SK-N-SH (cell line): Measurements from ENCODE around the gene DBH. TPM values are rescaled to one million over a fixed set of nuclear protein-coding genes. Genes with fewer than 3 reads are reported as not detected.
A peak's percentile ranks its signal among the peaks of the same experiment; 100 is the strongest.

ENCODE experiments used
- CTCF ChIA-PET: fragments of 300-600, 350-600 bp; formaldehyde crosslinking; extraction: SDS; loops from one replicate; lab custom pipeline; 2021; lab: Yijun Ruan, JAX
- POLR2A ChIA-PET: fragments of 350-600 bp; sonication (Branson Sonifier 250); formaldehyde crosslinking; extraction: SDS; loops from one replicate; lab custom pipeline; 2020; ENCODE audit warnings: antibody characterized with exemption, inconsistent platforms; lab: Yijun Ruan, JAX
- DNase-seq: peaks from one replicate; pipeline ENCODE4 v3.0.0; 2012
- H2AFZ ChIP-seq: fragments of 200-600 bp; sonication (generic); 2 replicates; pipeline ENCODE4 v1.8.1; 2016; ENCODE audit warnings: antibody characterized with exemption, mild to moderate bottlenecking, low read depth
- H3F3A ChIP-seq: fragments of 200-600 bp; sonication (generic); replicated peaks from 2 replicates; pipeline ENCODE3; 2016; ENCODE audit warnings: antibody characterized with exemption, mild to moderate bottlenecking; ENCODE audit not compliant: insufficient read depth
- H3K27ac ChIP-seq, 2 experiments: fragments of 200-500 bp in 1 of 2; fragments of 200-600 bp in 1 of 2; sonication (Bioruptor generic) in 1 of 2; sonication (generic), shearing (Covaris generic) in 1 of 2; 2 replicates each; pipeline versions ENCODE4 v1.5.1 to v1.6.1; 2014 to 2016; ENCODE audit warnings: low read depth in 2 of 2, inconsistent platforms in 1 of 2, low read length in 1 of 2, mild to moderate bottlenecking in 1 of 2, mixed read lengths in 1 of 2
- H3K27me3 ChIP-seq: fragments of 200-600 bp; sonication (generic), shearing (Covaris generic); 2 replicates; pipeline ENCODE4 v1.6.1; 2016; ENCODE audit warnings: mixed run types; ENCODE audit not compliant: insufficient read depth
- H3K36me3 ChIP-seq, 2 experiments: fragments of 200-500 bp in 1 of 2; fragments of 200-600 bp in 1 of 2; sonication (Bioruptor generic) in 1 of 2; sonication (generic) in 1 of 2; replicated peaks in 1 of 2; 2 replicates each; pipeline versions ENCODE3 to v1.5.1; 2014 to 2016; ENCODE audit warnings: low read length in 1 of 2, mild to moderate bottlenecking in 1 of 2; ENCODE audit not compliant: insufficient read depth in 2 of 2, control insufficient read depth in 1 of 2
- H3K4me1 ChIP-seq, 2 experiments: fragments of 200-500 bp in 1 of 2; fragments of 200-600 bp in 1 of 2; sonication (Bioruptor generic) in 1 of 2; sonication (generic), shearing (Covaris generic) in 1 of 2; 2 replicates each; pipeline versions ENCODE4 v1.5.1 to v1.6.1; 2014 to 2016; ENCODE audit warnings: low read depth in 1 of 2, low read length in 1 of 2, mixed run types in 1 of 2; ENCODE audit not compliant: insufficient read depth in 2 of 2, control insufficient read depth in 1 of 2
- H3K4me2 ChIP-seq: fragments of 200-600 bp; sonication (generic), shearing (Covaris generic); 2 replicates; pipeline ENCODE4 v1.6.1; 2017; ENCODE audit warnings: mixed run types
- H3K4me3 ChIP-seq, 2 experiments: fragments of 200-500 bp in 1 of 2; fragments of 200-600 bp in 1 of 2; sonication (Bioruptor generic) in 1 of 2; sonication (generic), shearing (Covaris generic) in 1 of 2; 2 replicates each; pipeline versions ENCODE4 v1.5.1 to v1.8.1; 2014 to 2016; ENCODE audit warnings: low read depth in 2 of 2, inconsistent platforms in 1 of 2, low read length in 1 of 2, mild to moderate bottlenecking in 1 of 2, mixed read lengths in 1 of 2, moderate library complexity in 1 of 2
- H3K79me2 ChIP-seq: fragments of 200-600 bp; sonication (generic); 2 replicates; pipeline ENCODE4 v1.8.1; 2017; ENCODE audit warnings: mild to moderate bottlenecking; ENCODE audit not compliant: insufficient read depth
- H3K9ac ChIP-seq: fragments of 200-600 bp; sonication (generic); 2 replicates; pipeline ENCODE4 v1.6.1; 2017; ENCODE audit warnings: mixed run types
- H3K9me2 ChIP-seq: fragments of 200-600 bp; sonication (generic); 2 replicates; pipeline ENCODE4 v1.6.1; 2017; ENCODE audit warnings: mixed run types
- H3K9me3 ChIP-seq: fragments of 200-600 bp; sonication (generic); 2 replicates; pipeline ENCODE4 v1.6.1; 2017; ENCODE audit warnings: mixed run types, mild to moderate bottlenecking, moderate library complexity
- H4K20me1 ChIP-seq: fragments of 200-600 bp; sonication (generic); 2 replicates; pipeline ENCODE4 v1.6.1; 2017; ENCODE audit warnings: mild to moderate bottlenecking, mixed run types; ENCODE audit not compliant: insufficient read depth
- CHD2 ChIP-seq: fragments of 150-350 bp; IDR thresholded peaks from 2 replicates; pipeline ENCODE4 v1.6.1; 2018; ENCODE audit warnings: low read length; ENCODE audit not compliant: partially characterized antibody
- FOXJ3 ChIP-seq: sonication (generic); formaldehyde crosslinking; IDR thresholded peaks from 2 replicates; pipeline ENCODE4 v1.5.1; 2020; ENCODE audit warnings: mild to moderate bottlenecking, missing genetic modification reagents
- GATA2 ChIP-seq: sonication (generic); formaldehyde crosslinking; IDR thresholded peaks from 2 replicates; pipeline ENCODE4 v1.5.0; 2020; ENCODE audit warnings: mild to moderate bottlenecking, missing genetic modification reagents
- MXI1 ChIP-seq: IDR thresholded peaks from 2 replicates; pipeline ENCODE4 v1.6.1; 2012; ENCODE audit warnings: mild to moderate bottlenecking, low read depth, low read length, improper control_type of control experiment
- NRF1 ChIP-seq: IDR thresholded peaks from 2 replicates; pipeline ENCODE4 v1.6.1; 2012; ENCODE audit warnings: low read depth, mild to moderate bottlenecking, low read length
- RCOR1 ChIP-seq: fragments of 150-350 bp; IDR thresholded peaks from 2 replicates; pipeline ENCODE4 v1.6.1; 2017; ENCODE audit warnings: antibody characterized with exemption, low read length
- REST ChIP-seq: IDR thresholded peaks from 2 replicates; pipeline ENCODE4 v1.6.1; 2012; ENCODE audit warnings: mild to moderate bottlenecking, low read depth, low read length, moderate library complexity
- TEAD4 ChIP-seq: IDR thresholded peaks from 2 replicates; pipeline ENCODE4 v1.4.0; 2012; ENCODE audit warnings: mild to moderate bottlenecking, borderline replicate concordance; ENCODE audit not compliant: insufficient read depth
- WGBS: methylation state at CpG from one replicate; pipeline ENCODE4 v1.1.6; 2017; ENCODE audit warnings: low lambda C conversion rate; 5-methylcytosine and 5-hydroxymethylcytosine counted together
- polyA plus RNA-seq, 3 experiments: library from polyadenylated mRNA; depleted of rRNA; stranded (reverse); fragments of >200 nt; gene quantifications; 2 replicates each; pipeline ENCODE4 v1.2.3, GENCODE V29; 2012
- TF ChIP-seq, protein P1 (sequence below): IDR thresholded peaks from 2 replicates; pipeline ENCODE4 v1.4.0; 2012; ENCODE audit warnings: low read depth, borderline replicate concordance

DBH gene
- polyA plus RNA-seq, 1 of the 3 experiments (the other 2 are of a cell fraction), result 0.92 TPM

DNA sequence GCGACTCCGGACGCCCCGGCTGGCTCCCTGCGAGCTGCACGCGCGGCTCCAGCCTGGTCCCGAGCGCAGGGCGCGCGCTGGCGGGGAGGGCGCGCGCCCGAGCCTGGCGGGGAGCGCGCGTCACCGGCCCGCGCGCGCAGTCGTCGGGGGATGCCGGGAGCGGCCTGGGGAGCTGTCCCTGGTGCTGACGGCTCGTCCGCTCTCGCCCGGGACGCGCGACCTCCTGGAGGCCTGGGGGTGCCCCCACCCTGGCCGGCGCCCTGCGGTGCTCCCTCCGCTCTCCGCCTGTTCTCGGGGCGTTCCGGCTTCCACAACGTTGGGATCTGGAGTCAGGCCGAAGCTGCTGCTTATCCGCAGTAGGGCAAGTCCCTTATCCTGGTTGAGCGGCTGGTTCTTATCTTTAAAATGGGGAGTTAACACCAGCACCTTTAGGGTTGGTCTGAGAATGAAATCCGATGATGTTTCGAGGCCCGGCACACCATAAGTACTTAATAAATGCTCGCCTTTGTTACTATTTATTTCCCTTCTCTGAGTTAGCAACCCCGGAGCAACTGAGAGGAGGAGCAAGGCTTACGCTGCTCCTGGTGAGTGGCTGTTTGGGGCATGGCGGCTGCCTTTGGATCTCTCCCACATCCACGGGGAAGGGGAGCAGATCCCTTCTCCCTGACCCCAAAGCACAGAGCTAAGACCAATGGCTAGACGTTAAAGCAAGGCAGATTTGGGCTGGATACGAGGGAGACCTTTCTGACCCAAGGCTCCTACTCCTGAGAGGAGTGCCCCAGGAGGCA lies 26.7 kb upstream of the DBH start, which contains the start of gene FAM163B:
Gene FAM163B, minus strand, starts transcription at position 79 of the 788 bp plus-strand sequence. CDS start 29,166 bp downstream, outside the sequence.
- ChIA-PET POLR2A (interaction anchor here (0.5 to 18.3 kb wide), 11 partner anchors 9 to 129 kb away, joined by 3 to 261 read pairs (median 5); partner anchors contain the start of genes ADAMTSL2, DBH and SARDH), CTCF (interaction anchor here (0.6 to 10.4 kb wide), 8 partner anchors 18 to 133 kb away, joined by 3 to 102 read pairs (median 4); no protein-coding TSS in a partner anchor)
- no peaks in the 10 kb centered on the region for H3K79me2 ChIP-seq
- no peaks in the 10 kb centered on the region for H4K20me1 ChIP-seq
- H3K4me2 ChIP-seq, result no peak within 1 kb of the TSS
- DNase-seq, result peak; percentile 93
- no peak within 1 kb of the TSS for H2AFZ ChIP-seq
- no peaks in the 10 kb centered on the region for H3K9me2 ChIP-seq
- no peaks in the 10 kb centered on the region for H3K36me3 ChIP-seq
- peaks cover 18% of the 10 kb centered on the region for H3K27me3 ChIP-seq
- no peaks in the 10 kb centered on the region for H3K9me3 ChIP-seq
- peak within 1 kb of the TSS in 1 of 2 experiments; percentile 86; a peak in 2 of 4 replicates for H3K27ac ChIP-seq
- peaks cover 0 to 71% of the 10 kb centered on the region in 2 experiments; a peak in 1 of 4 replicates for H3K4me1 ChIP-seq
- no peak within 1 kb of the TSS for H3K9ac ChIP-seq
- TF ChIP-seq TEAD4 (no peak), REST (peak; percentile 98), FOXJ3 (CRISPR knock-in tag) (no peak), CHD2 (no peak), RCOR1 (no peak), MXI1 (peak; percentile 7; the same call in 1 of the 2 replicates)
- TF ChIP-seq, protein P1, sequence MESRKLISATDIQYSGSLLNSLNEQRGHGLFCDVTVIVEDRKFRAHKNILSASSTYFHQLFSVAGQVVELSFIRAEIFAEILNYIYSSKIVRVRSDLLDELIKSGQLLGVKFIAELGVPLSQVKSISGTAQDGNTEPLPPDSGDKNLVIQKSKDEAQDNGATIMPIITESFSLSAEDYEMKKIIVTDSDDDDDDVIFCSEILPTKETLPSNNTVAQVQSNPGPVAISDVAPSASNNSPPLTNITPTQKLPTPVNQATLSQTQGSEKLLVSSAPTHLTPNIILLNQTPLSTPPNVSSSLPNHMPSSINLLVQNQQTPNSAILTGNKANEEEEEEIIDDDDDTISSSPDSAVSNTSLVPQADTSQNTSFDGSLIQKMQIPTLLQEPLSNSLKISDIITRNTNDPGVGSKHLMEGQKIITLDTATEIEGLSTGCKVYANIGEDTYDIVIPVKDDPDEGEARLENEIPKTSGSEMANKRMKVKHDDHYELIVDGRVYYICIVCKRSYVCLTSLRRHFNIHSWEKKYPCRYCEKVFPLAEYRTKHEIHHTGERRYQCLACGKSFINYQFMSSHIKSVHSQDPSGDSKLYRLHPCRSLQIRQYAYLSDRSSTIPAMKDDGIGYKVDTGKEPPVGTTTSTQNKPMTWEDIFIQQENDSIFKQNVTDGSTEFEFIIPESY, result no peak
- no peaks in the 10 kb centered on the region for H3F3A ChIP-seq
- peak within 1 kb of the TSS in 1 of 2 experiments; percentile 46; a peak in 2 of 4 replicates for H3K4me3 ChIP-seq
- 41% methylated on average over 10 of the region's 61 CpGs for WGBS

DNA sequence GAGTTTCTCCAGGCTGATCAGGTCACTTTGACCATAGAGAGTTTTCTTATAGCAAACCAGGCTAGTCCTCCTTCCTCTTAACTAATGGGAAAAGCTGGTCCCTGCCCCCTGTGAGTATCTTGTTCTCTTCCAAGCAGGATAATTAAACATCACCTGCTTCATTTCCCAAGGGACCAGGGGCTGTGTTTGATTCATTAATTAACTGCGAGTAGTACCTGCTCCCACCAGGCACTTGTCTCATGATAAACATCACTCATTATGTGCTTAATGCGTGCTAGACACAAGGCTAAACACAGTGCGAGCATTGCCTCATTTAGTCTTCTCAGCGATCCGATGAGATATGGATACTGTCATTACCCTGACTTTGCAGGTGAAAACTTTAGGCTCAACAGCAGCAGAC lies 25.3 kb upstream of the DBH start:
- ChIA-PET CTCF (interaction anchor here (1.5 to 1.8 kb wide), 2 partner anchors 22 to 38 kb away, joined by 5 read pairs; no protein-coding TSS in a partner anchor), POLR2A (interaction anchor here (18.3 kb wide), 1 partner anchor 27 kb away, joined by 261 read pairs; the partner anchor contains the start of gene DBH)
- Histone ChIP-seq H3K9me2 (no peaks in the 10 kb centered on the region), H4K20me1 (no peaks in the 10 kb centered on the region), H3K4me1 (peaks cover 0 to 70% of the 10 kb centered on the region in 2 experiments; a peak in 1 of 4 replicates), H3K4me3 (no peak overlapping the region), H3K27ac (peak overlapping the region in 1 of 2 experiments; percentile 50; a peak in 2 of 4 replicates), H3K9ac (no peak overlapping the region), H3K79me2 (no peaks in the 10 kb centered on the region), H3K27me3 (peaks cover 18% of the 10 kb centered on the region), H2AFZ (no peak overlapping the region), H3F3A (no peaks in the 10 kb centered on the region), H3K4me2 (no peak overlapping the region)
- 43% methylated on average over 5 of the region's 5 CpGs for WGBS
- no peak for DNase-seq
- peak; percentile 44; the same call in 1 of the 2 replicates for TF ChIP-seq GATA2
- no peak for TF ChIP-seq NRF1
- TF ChIP-seq, all 33 proteins: peak for 1
- Histone ChIP-seq H3K9me3 (no peaks in the 10 kb centered on the region), H3K36me3 (no peaks in the 10 kb centered on the region)
